H1 (cell line): Measurements from ENCODE around the gene CCDC24. TPM values are rescaled to one million over a fixed set of nuclear protein-coding genes. Genes with fewer than 3 reads are reported as not detected.

Source experiments
- CTCF ChIA-PET: fragments of 300-600 bp; sonication (Branson Sonifier 250); formaldehyde crosslinking; loops from one replicate; lab custom pipeline; 2021; ENCODE audit not compliant: partially characterized antibody; lab: Charles Lee
- POLR2A ChIA-PET: fragments of 300-600 bp; sonication (Branson Sonifier 250); formaldehyde crosslinking; loops from one replicate; lab custom pipeline; 2021; ENCODE audit warnings: inconsistent platforms; ENCODE audit not compliant: partially characterized antibody; lab: Charles Lee
- DNase-seq, 2 experiments: peaks; one replicate each; pipeline versions ENCODE4 v3.0.0 to v3.0.0-alpha.2; 2010 to 2022; ENCODE audit warnings: low spot score in 2 of 2, low read depth in 1 of 2, mixed read lengths in 1 of 2
- FAIRE-seq: peaks from 2 replicates; lab custom pipeline; 2011; peaks lifted over from hg19 to GRCh38; lab: Jason Lieb, UNC
- H2AFZ ChIP-seq: 2 replicates; pipeline ENCODE4 v1.8.1; 2012; ENCODE audit warnings: low read length, inconsistent platforms
- H2AK5ac ChIP-seq: 2 replicates; pipeline ENCODE4 v1.6.1; 2013; ENCODE audit warnings: low read depth, low read length
- H2BK120ac ChIP-seq: replicated peaks from 2 replicates; pipeline ENCODE3; 2013; ENCODE audit warnings: low read depth, low read length, inconsistent platforms
- H2BK12ac ChIP-seq: 2 replicates; pipeline ENCODE4 v1.6.1; 2013; ENCODE audit warnings: low read depth, low read length
- H2BK15ac ChIP-seq: 2 replicates; pipeline ENCODE4 v1.6.1; 2013; ENCODE audit warnings: low read length
- H2BK20ac ChIP-seq: 2 replicates; pipeline ENCODE4 v1.6.1; 2013; ENCODE audit warnings: low read length
- H2BK5ac ChIP-seq: 2 replicates; pipeline ENCODE4 v1.6.1; 2013; ENCODE audit warnings: low read depth, low read length
- H3K14ac ChIP-seq: 2 replicates; pipeline ENCODE4 v1.6.1; 2013; ENCODE audit warnings: inconsistent platforms; ENCODE audit not compliant: insufficient read length
- H3K18ac ChIP-seq: 2 replicates; pipeline ENCODE4 v1.6.1; 2013; ENCODE audit warnings: low read length; ENCODE audit errors: extremely low read depth
- H3K23ac ChIP-seq: 2 replicates; pipeline ENCODE4 v1.6.1; 2013; ENCODE audit warnings: inconsistent platforms; ENCODE audit not compliant: insufficient read length
- H3K23me2 ChIP-seq: 2 replicates; pipeline ENCODE4 v1.6.1; 2013; ENCODE audit warnings: low read depth, low read length
- H3K27ac ChIP-seq: 2 replicates; pipeline ENCODE4 v1.6.1; 2011; ENCODE audit warnings: low read depth, low read length, inconsistent platforms
- H3K27me3 ChIP-seq, 4 experiments: replicated peaks in 1 of 4; 1 replicate in 1 of 4; 2 replicates in 3 of 4; pipeline versions ENCODE4 v1.6.1 to v1.8.1; 2011 to 2013; ENCODE audit warnings: low read length in 3 of 4, mild to moderate bottlenecking in 3 of 4, inconsistent platforms in 2 of 4, mixed read lengths in 2 of 4, moderate library complexity in 1 of 4; ENCODE audit not compliant: control insufficient read depth in 3 of 4, insufficient read depth in 3 of 4; ENCODE audit errors: extremely low read depth in 1 of 4
- H3K36me3 ChIP-seq, 4 experiments: 2 replicates each; pipeline versions ENCODE4 v1.6.1 to v1.8.1; 2011 to 2013; ENCODE audit warnings: mild to moderate bottlenecking in 4 of 4, low read length in 3 of 4, moderate library complexity in 2 of 4, control low read depth in 1 of 4, inconsistent platforms in 1 of 4; ENCODE audit not compliant: insufficient read depth in 4 of 4, control insufficient read depth in 2 of 4
- H3K4ac ChIP-seq: replicated peaks from 2 replicates; pipeline ENCODE3; 2013; ENCODE audit warnings: low read length, low read depth, mixed read lengths, inconsistent platforms; ENCODE audit not compliant: insufficient read length
- H3K4me1 ChIP-seq, 4 experiments: replicated peaks in 1 of 4; 1 replicate in 1 of 4; 2 replicates in 3 of 4; pipeline versions ENCODE4 v1.6.1 to v1.8.1; 2011 to 2013; ENCODE audit warnings: low read length in 3 of 4, inconsistent platforms in 2 of 4, mixed read lengths in 1 of 4; ENCODE audit not compliant: insufficient read depth in 4 of 4, control insufficient read depth in 3 of 4
- H3K4me2 ChIP-seq, 2 experiments: 2 replicates each; pipeline versions ENCODE4 v1.6.1 to v1.8.1; 2011 to 2013; ENCODE audit warnings: low read depth in 2 of 2, low read length in 2 of 2, control low read depth in 1 of 2, inconsistent platforms in 1 of 2, mild to moderate bottlenecking in 1 of 2; ENCODE audit not compliant: insufficient read depth in 1 of 2
- H3K4me3 ChIP-seq, 4 experiments: fragments of 200-600, 300-600 bp in 1 of 4; sonication (generic), shearing (Covaris generic), sonication (Bioruptor Twin) in 1 of 4; 2 replicates each; pipeline versions ENCODE4 v1.5.1 to v1.8.1; 2011 to 2016; ENCODE audit warnings: low read length in 4 of 4, low read depth in 3 of 4, control low read depth in 2 of 4, inconsistent platforms in 2 of 4, mild to moderate bottlenecking in 2 of 4, mixed read lengths in 1 of 4, moderate library complexity in 1 of 4; ENCODE audit not compliant: insufficient read depth in 2 of 4; ENCODE audit errors: extremely low read depth in 1 of 4
- H3K56ac ChIP-seq: replicated peaks from 2 replicates; pipeline ENCODE3; 2013; ENCODE audit warnings: low read depth, mild to moderate bottlenecking, mixed read lengths, low read length, inconsistent platforms; ENCODE audit not compliant: insufficient read length
- H3K79me1 ChIP-seq: 2 replicates; pipeline ENCODE4 v1.6.1; 2013; ENCODE audit warnings: low read depth, low read length, control low read depth
- H3K79me2 ChIP-seq, 2 experiments: 2 replicates each; pipeline versions ENCODE4 v1.6.1 to v1.8.1; 2012 to 2013; ENCODE audit warnings: low read length in 2 of 2, mild to moderate bottlenecking in 2 of 2, inconsistent platforms in 1 of 2; ENCODE audit not compliant: insufficient read depth in 2 of 2, control insufficient read depth in 1 of 2
- H3K9ac ChIP-seq, 4 experiments: replicated peaks in 1 of 4; 1 replicate in 1 of 4; 2 replicates in 3 of 4; pipeline versions ENCODE4 v1.6.1 to v1.8.1; 2011 to 2013; ENCODE audit warnings: low read depth in 3 of 4, low read length in 3 of 4, control low read depth in 2 of 4, mild to moderate bottlenecking in 2 of 4, moderate library complexity in 2 of 4, inconsistent platforms in 1 of 4; ENCODE audit errors: extremely low read depth in 1 of 4
- H3K9me3 ChIP-seq, 2 experiments: 2 replicates each; pipeline versions ENCODE4 v1.6.1 to v1.8.1; 2012 to 2013; ENCODE audit warnings: mild to moderate bottlenecking in 2 of 2, moderate library complexity in 2 of 2, control low read depth in 1 of 2, inconsistent platforms in 1 of 2, low read depth in 1 of 2, low read length in 1 of 2, mixed read lengths in 1 of 2; ENCODE audit not compliant: insufficient read depth in 2 of 2
- H4K20me1 ChIP-seq, 2 experiments: replicated peaks in 1 of 2; 2 replicates each; pipeline versions ENCODE3 to v1.8.1; 2011 to 2013; ENCODE audit warnings: inconsistent platforms in 2 of 2, low read length in 2 of 2, mild to moderate bottlenecking in 1 of 2; ENCODE audit not compliant: insufficient read depth in 2 of 2, control insufficient read depth in 1 of 2
- H4K5ac ChIP-seq: 2 replicates; pipeline ENCODE4 v1.6.1; 2013; ENCODE audit warnings: low read length, low read depth, mixed read lengths, inconsistent platforms; ENCODE audit not compliant: insufficient read length
- H4K8ac ChIP-seq: 2 replicates; pipeline ENCODE4 v1.8.0; 2013; ENCODE audit warnings: mild to moderate bottlenecking, moderate library complexity, low read length, inconsistent platforms; ENCODE audit not compliant: insufficient read depth; ENCODE audit errors: extremely low read depth
- H4K91ac ChIP-seq: replicated peaks from 2 replicates; pipeline ENCODE3; 2013; ENCODE audit warnings: low read length, mixed read lengths, inconsistent platforms; ENCODE audit not compliant: insufficient read length
- ASH2L ChIP-seq: fragments of 200-600, 300-600 bp; sonication (generic); IDR thresholded peaks from one replicate; pipeline ENCODE4 v1.7.1; 2017; ENCODE audit warnings: low read length
- BCL11A ChIP-seq, 2 experiments: IDR thresholded peaks; one replicate each; pipeline ENCODE4 v1.6.1; 2011; ENCODE audit warnings: low read depth in 2 of 2, low read length in 2 of 2, mild to moderate bottlenecking in 2 of 2
- CEBPB ChIP-seq: IDR thresholded peaks from 2 replicates; pipeline ENCODE4 v1.6.1; 2012; ENCODE audit warnings: low read depth, low read length
- CHD2 ChIP-seq: IDR thresholded peaks from 2 replicates; pipeline ENCODE4 v1.6.1; 2012; ENCODE audit warnings: low read length, improper control_type of control experiment
- CREB1 ChIP-seq: IDR thresholded peaks from 2 replicates; pipeline ENCODE4 v1.6.1; 2012; ENCODE audit warnings: inconsistent platforms
- CTBP2 ChIP-seq: IDR thresholded peaks from 2 replicates; pipeline ENCODE4 v1.7.0; 2011; ENCODE audit warnings: borderline replicate concordance, mild to moderate bottlenecking, moderate library complexity, mixed read lengths, low read length; ENCODE audit not compliant: insufficient read depth, insufficient read length
- HDAC6 ChIP-seq: IDR thresholded peaks from one replicate; pipeline ENCODE4 v1.7.1; 2012; ENCODE audit warnings: low read depth, mild to moderate bottlenecking, inconsistent platforms, low read length, moderate library complexity
- JUND ChIP-seq: IDR thresholded peaks from 2 replicates; pipeline ENCODE4 v1.6.1; 2011; ENCODE audit warnings: mild to moderate bottlenecking, improper control_type of control experiment, low read length
- NRF1 ChIP-seq: IDR thresholded peaks from 2 replicates; pipeline ENCODE4 v1.6.1; 2011; ENCODE audit warnings: mild to moderate bottlenecking, low read depth, low read length, improper control_type of control experiment
- POLR2AphosphoS5 ChIP-seq: IDR thresholded peaks from 2 replicates; pipeline ENCODE4 v1.6.1; 2011; ENCODE audit warnings: low read depth, low read length
- SIRT6 ChIP-seq: IDR thresholded peaks from one replicate; pipeline ENCODE4 v1.7.1; 2012; ENCODE audit warnings: low read length, inconsistent platforms
- SIX5 ChIP-seq: IDR thresholded peaks from 2 replicates; pipeline ENCODE4 v1.6.1; 2011; ENCODE audit warnings: mild to moderate bottlenecking, low read depth, low read length
- SUZ12 ChIP-seq: fragments of 200-600 bp; sonication (generic); IDR thresholded peaks from 2 replicates; pipeline ENCODE4 v1.6.1; 2012; ENCODE audit warnings: mild to moderate bottlenecking, inconsistent platforms, low read length, moderate library complexity, mixed read lengths
- WGBS, 2 experiments: shearing (Covaris generic) in 1 of 2; methylation state at CpG; one replicate each; pipeline versions ENCODE4 v1.1.6 to v1.1.7; 2013 to 2015; ENCODE audit warnings: low lambda C conversion rate in 2 of 2, mixed read lengths in 2 of 2, inconsistent platforms in 1 of 2, low coverage in 1 of 2, missing lambda C conversion rate in 1 of 2; ENCODE audit not compliant: insufficient replicate concordance in 2 of 2, insufficient coverage in 1 of 2, insufficient read length in 1 of 2; ENCODE audit errors: extremely low coverage in 1 of 2, missing lambda C conversion rate in 1 of 2; 5-methylcytosine and 5-hydroxymethylcytosine counted together
- polyA plus RNA-seq, 7 experiments: library from polyadenylated mRNA; depleted of rRNA in 3 of 7; stranded (reverse) in 5 of 7; unstranded in 2 of 7; fragments of >200 nt in 5 of 7; fragments of 200-250 nt in 2 of 7; gene quantifications; 1 replicate in 5 of 7; 2 replicates in 1 of 7; 4 replicates in 1 of 7; pipeline versions ENCODE4 v1.2.1 to v1.2.3, GENCODE V29; 2011 to 2013; ENCODE audit warnings: missing spikeins in 2 of 7, mixed read lengths in 2 of 7
- total RNA-seq: library from RNA; stranded (reverse); fragmentation: NEBNext Ultra II Directional; extraction: Animal tissue kit (Norgen Biotek cat#: 25700); gene quantifications from 2 replicates; pipeline ENCODE4 v1.2.1, GENCODE V29; 2021
- TF ChIP-seq, protein P1 (sequence below): IDR thresholded peaks from 2 replicates; pipeline ENCODE4 v1.6.1; 2011; ENCODE audit warnings: low read length, improper control_type of control experiment

The CCDC24 gene
- total and polyA plus RNA-seq, 2 of the 8 experiments (the other 6 are each of a cell fraction or from before 2014, with no cell fraction given): 11.2 to 11.4 TPM

DNA sequence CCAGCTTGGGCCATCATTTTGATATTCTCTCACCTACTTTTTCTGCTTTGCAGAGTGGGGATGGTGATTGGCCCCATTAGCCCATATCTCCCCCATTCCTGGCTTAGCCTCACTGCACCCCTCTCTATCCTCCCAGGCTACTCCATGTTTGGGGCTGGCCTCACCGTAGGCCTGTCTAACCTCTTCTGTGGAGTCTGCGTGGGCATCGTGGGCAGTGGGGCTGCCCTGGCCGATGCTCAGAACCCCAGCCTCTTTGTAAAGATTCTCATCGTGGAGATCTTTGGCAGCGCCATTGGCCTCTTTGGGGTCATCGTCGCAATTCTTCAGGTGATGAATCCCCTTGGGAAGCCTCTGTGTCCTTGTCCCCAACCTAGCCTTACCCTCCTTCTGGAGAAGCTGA is 14.5 kb upstream of the CCDC24 start:
- Histone ChIP-seq H2AFZ (no peak overlapping the region), H3K9ac (no peak overlapping the region), H3K56ac (no peak overlapping the region), H4K20me1 (peaks cover 2 to 24% of the 10 kb centered on the region in 2 experiments), H3K9me3 (no peaks in the 10 kb centered on the region), H3K79me2 (peaks cover 0 to 24% of the 10 kb centered on the region in 2 experiments; a peak in 2 of 4 replicates), H2BK120ac (no peak overlapping the region), H4K8ac (no peak overlapping the region), H4K5ac (no peak overlapping the region), H3K4me2 (no peak overlapping the region), H3K23ac (no peak overlapping the region), H4K91ac (no peak overlapping the region), H2BK12ac (no peak overlapping the region), H3K23me2 (peaks cover 27% of the 10 kb centered on the region), H3K36me3 (peaks cover 2 to 35% (median 18%) of the 10 kb centered on the region in 4 experiments; a peak in 7 of 8 replicates), H3K18ac (no peak overlapping the region), H2BK5ac (no peak overlapping the region), H3K79me1 (peaks cover 22% of the 10 kb centered on the region), H2AK5ac (no peak overlapping the region), H3K27me3 (no peaks in the 10 kb centered on the region), H2BK15ac (no peak overlapping the region), H3K27ac (no peak overlapping the region), H3K4ac (no peak overlapping the region), H3K14ac (no peak overlapping the region), H3K4me1 (peaks cover 4 to 22% (median 16%) of the 10 kb centered on the region in 4 experiments), H2BK20ac (no peak overlapping the region), H3K4me3 (no peak overlapping the region)
- WGBS, 2 experiments: 91% methylated on average over 8 of the region's 8 CpGs; no CpG with 5 or more reads in 1 of the 2 experiments
- POLR2A ChIA-PET: interaction anchor here (1.0 to 12.9 kb wide), 4 partner anchors 13 to 54 kb away, joined by 3 to 189 read pairs (median 8); partner anchors contain the start of genes CCDC24 and SLC6A9
- DNase-seq (no peak), FAIRE-seq (no peak)
- CTCF ChIA-PET: interaction anchor here (0.6 to 5.0 kb wide), 8 partner anchors 12 to 216 kb away, joined by 3 to 34 read pairs (median 4); partner anchors contain the start of genes CCDC24 and IPO13
- no peak for TF ChIP-seq SIX5
- no peak for TF ChIP-seq CHD2
- TF ChIP-seq ASH2L: no peak
- TF ChIP-seq, protein P1, sequence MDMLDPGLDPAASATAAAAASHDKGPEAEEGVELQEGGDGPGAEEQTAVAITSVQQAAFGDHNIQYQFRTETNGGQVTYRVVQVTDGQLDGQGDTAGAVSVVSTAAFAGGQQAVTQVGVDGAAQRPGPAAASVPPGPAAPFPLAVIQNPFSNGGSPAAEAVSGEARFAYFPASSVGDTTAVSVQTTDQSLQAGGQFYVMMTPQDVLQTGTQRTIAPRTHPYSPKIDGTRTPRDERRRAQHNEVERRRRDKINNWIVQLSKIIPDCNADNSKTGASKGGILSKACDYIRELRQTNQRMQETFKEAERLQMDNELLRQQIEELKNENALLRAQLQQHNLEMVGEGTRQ: no peak
- no peak for TF ChIP-seq HDAC6
- no peak for TF ChIP-seq CREB1
- TF ChIP-seq NRF1: no peak
- no peak for TF ChIP-seq SIRT6
- no peak for TF ChIP-seq POLR2AphosphoS5
- no peak for TF ChIP-seq CEBPB
- no peak for TF ChIP-seq JUND
- no peak for TF ChIP-seq SUZ12
- TF ChIP-seq BCL11A (IDR thresholded peaks at IDR 0.05; ENCODE audit: low read depth in 2 of 2, low read length in 2 of 2): no peak
- TF ChIP-seq CTBP2: no peak
